ENCODE measurements around the gene STRA6.

GRCh38 chr15:74227968-74228722, 25.6 kb upstream of the STRA6 start:
- TF ChIP-seq, protein P1, sequence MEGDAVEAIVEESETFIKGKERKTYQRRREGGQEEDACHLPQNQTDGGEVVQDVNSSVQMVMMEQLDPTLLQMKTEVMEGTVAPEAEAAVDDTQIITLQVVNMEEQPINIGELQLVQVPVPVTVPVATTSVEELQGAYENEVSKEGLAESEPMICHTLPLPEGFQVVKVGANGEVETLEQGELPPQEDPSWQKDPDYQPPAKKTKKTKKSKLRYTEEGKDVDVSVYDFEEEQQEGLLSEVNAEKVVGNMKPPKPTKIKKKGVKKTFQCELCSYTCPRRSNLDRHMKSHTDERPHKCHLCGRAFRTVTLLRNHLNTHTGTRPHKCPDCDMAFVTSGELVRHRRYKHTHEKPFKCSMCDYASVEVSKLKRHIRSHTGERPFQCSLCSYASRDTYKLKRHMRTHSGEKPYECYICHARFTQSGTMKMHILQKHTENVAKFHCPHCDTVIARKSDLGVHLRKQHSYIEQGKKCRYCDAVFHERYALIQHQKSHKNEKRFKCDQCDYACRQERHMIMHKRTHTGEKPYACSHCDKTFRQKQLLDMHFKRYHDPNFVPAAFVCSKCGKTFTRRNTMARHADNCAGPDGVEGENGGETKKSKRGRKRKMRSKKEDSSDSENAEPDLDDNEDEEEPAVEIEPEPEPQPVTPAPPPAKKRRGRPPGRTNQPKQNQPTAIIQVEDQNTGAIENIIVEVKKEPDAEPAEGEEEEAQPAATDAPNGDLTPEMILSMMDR (IDR thresholded peaks at IDR 0.05), result no peak
- TF ChIP-seq USF2 (IDR thresholded peaks at IDR 0.05) (no peak), NFE2L2 (conservative IDR thresholded peaks at IDR 0.05; ENCODE audit: low read length) (no peak), CHD2 (IDR thresholded peaks at IDR 0.05; ENCODE audit: low read length, partially characterized antibody) (no peak), REST (IDR thresholded peaks at IDR 0.05) (no peak), POLR2A (IDR thresholded peaks at IDR 0.05; ENCODE audit: low read length) (no peak), MAFK (IDR thresholded peaks at IDR 0.05; ENCODE audit: partially characterized antibody) (no peak), ZFP36 (IDR thresholded peaks at IDR 0.05; ENCODE audit: borderline replicate concordance, partially characterized antibody) (no peak), HDAC2 (IDR thresholded peaks at IDR 0.05) (no peak)
- TF ChIP-seq, protein P2, sequence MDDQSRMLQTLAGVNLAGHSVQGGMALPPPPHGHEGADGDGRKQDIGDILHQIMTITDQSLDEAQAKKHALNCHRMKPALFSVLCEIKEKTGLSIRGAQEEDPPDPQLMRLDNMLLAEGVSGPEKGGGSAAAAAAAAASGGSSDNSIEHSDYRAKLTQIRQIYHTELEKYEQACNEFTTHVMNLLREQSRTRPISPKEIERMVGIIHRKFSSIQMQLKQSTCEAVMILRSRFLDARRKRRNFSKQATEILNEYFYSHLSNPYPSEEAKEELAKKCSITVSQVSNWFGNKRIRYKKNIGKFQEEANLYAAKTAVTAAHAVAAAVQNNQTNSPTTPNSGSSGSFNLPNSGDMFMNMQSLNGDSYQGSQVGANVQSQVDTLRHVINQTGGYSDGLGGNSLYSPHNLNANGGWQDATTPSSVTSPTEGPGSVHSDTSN (IDR thresholded peaks at IDR 0.05), result no peak
